Erythroblast (primary cell): ENCODE measurements around the gene TBX10.

ENCODE experiments used
- GATA1 ChIP-seq: IDR thresholded peaks from 2 replicates; pipeline ENCODE4 v1.6.1; 2011; ENCODE audit warnings: low read depth, mild to moderate bottlenecking, control low read depth, low read length, moderate library complexity
- POLR2A ChIP-seq: IDR thresholded peaks from 2 replicates; pipeline ENCODE4 v1.6.1; 2011; ENCODE audit warnings: mild to moderate bottlenecking, low read length

GRCh38 chr11:67604815-67605214 lies 34.7 kb downstream of the TBX10 start:
- TF ChIP-seq POLR2A (no peak), GATA1 (no peak)
